Right lung (tissue), 5 donors: ENCODE results near the gene IL25. TPM values are rescaled to one million over a fixed set of nuclear protein-coding genes. Genes with fewer than 3 reads are reported as not detected.
"Not testable (repeated sequence)": the region's sequence is repeated elsewhere in the genome, so short reads cannot be mapped to it uniquely, and the experiment has no call there.

Source experiments
- DNase-seq, 2 donors: peaks; one replicate each; pipeline ENCODE4 v3.0.0-alpha.2; 2013
- polyA plus RNA-seq, 5 donors: library from polyadenylated mRNA; unstranded; fragments of 120-200 nt; gene quantifications; one replicate each; pipeline versions ENCODE4 v1.2.1 to v1.2.3, GENCODE V29; 2013; ENCODE audit warnings: inconsistent platforms in 1 of 5, low replicate concordance in 1 of 5; ENCODE audit not compliant: insufficient read length in 5 of 5, insufficient read depth in 1 of 5

IL25 gene
- polyA plus RNA-seq, 5 donors: not detected

DNA sequence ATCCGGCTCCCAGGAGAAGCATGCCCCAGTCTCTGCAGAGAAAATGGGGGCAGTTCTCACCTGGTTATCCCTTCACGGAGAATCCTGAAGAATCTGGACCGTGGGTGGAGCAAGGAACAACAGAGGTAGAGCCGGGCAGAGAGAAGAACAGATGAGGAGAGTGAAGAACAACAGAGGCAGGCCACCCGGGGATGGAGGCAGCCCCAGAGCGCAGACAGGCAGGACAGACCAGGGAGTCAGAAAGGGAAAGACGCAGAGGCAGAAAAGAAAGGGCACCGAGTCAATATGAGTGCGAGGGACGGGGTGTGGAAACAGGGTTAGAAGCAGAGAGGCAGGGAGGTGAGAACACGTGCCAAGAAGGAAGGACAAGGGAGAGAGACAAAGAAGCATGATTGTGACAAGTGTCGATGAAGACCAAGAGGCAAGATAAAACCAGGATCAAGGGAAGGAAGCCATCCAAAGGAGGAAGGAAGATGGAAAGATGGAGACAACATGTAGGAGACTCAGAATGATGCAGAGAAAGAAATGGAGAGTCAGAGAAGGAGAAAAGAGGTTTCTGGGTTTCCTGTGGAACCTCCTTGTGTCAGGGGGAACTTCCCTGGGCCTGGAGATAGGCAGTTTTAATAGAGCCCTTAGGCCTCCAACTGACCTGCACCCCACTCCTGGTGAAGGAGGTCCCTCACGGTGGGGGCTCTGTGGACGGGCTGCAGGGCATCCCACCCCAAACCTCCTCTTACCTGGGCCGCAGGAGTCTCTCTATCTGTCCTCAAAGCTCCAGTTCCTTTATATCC, 35.1 kb downstream of the IL25 start, which contains the start of gene MYH6:
TSS of gene MYH6 (minus strand) at position 758 of the 791 bp plus-strand sequence. CDS start 1,050 bp downstream, outside the sequence.
- DNase-seq: no peak

DNA sequence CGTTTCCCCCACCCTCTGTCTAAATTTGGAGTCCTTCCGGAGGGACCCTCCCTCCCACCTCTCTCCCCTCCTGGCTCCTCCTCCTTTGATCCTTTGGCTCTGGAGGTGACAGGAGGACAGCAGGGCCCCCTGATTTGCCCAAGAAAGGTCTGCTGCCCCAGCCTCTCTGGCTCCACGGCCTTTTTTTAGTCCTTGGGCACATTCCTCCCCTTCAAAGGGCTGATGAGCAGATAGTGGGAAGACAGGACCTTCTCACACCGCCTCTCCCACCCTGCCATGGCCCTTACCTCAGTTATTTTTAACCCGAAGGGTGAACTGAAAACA, 35.7 kb downstream of the IL25 start:
- no peak for DNase-seq

DNA sequence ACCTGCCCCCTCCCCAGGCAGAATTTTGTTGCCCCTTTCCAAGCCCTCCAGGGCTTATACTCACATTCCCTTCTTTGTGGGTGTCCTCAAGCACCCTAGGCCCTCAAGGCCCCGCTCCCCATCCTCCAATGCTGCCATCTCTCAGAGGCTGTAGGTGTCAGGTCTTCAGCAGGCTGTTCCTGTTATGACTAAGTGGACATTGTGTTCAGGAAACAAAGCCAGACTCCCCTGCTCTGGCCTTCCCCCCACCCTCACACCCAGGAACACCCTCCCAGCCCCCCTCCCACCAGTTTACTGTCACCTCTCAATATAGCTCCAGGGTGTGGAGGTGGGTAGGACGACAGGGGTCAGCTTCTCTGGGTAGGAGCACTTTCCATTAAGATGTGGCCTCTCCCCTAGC, 36.9 kb downstream of the IL25 start:
- DNase-seq: no peak

DNA sequence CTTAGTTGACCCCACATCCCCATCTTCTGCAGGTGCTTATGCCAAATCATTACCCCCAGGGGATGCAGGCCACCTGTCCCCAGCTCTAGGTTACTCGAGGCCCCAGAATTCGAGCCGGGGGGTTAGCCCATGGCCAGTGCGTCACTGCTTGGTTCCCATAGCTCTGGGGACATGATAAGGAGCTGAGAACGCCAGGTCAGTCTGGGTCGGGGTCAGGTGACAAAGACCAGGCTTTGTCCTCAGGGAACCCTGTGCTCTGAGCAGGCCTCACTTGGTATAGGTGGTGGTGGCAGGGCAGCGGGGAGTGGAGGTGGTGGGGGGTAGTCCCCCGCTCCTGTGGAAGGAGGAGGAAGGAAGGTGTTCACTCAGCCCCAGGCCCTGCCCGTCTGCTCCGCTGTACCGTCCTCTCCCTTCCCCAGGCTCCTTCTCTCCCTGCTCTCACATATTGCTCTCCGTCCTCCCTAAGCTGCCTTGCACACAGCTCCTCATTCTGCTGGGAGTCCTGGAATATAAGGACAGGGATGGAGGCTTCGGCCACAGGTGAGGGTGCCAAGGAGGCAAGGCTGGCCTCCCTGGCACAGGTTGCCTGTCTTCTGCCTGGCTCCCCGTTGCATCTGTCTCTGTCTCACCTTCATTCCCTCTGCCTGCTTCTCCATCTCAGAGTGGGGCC, 37.5 kb downstream of the IL25 start:
- no peak for DNase-seq

DNA sequence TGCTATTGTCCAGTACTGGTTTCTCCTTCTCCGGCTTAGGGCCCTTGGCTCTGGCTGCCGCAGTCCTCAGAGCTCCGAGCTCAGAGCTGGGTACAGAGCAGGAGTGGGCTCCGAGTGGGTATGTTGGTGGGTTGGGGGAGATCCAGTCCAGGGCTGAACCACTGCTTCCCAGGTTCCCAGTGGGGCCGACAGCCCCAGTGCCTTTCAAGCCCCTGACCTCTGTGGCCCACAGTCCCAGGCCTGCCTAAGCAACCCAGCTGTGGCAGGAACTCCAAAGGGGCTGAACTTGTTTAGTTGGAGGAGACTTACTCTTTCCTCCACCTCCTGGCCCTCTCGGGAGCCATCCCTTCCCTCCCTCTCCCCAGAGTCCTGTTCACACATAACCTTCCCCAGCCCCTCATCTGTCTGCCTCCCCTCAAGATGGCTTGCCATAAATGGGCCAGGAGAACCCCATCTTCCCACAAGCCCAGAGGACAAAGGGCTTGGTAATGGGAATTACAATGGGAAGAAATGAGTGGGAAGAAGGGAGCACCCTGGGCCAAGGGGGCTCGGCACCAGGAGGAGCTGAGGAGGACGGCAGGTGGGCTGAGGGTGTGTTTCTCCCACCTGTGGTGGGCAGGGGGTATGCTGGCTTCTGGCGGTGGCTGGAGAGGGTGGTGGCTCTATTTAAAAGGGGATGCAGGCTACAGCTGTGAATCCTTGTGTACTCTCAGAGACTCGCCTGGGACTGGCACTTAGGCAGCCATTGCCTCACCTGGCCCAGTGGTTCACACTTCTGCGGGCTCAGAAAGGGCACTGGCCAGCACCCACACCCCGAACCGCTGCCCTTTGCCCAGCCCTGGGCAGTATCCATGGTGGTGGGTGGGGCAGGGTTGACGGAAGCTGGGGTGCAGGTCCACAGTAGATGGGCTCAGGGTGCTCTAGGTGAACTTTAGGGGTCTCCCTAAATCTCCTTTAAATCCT, 39.2 kb downstream of the IL25 start:
- DNase-seq: no peak

DNA sequence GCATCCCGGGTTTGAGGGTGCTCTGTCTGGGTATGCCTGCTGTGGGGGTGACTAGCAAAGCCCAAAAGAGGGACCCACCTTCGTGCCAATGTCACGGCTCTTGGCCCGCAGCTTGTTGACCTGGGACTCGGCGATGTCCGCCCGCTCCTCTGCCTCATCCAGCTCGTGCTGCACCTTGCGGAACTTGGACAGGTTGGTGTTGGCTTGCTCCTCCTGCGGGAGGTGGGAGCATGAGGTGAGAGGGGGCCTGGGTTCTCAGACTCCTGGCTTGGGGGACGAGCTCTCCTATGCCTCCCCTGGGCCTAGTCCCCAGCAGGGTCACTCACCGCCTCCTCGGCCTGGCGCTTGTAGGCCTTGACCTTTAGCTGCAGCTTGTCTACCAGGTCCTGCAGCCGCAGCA, 41.1 kb downstream of the IL25 start:
- no peak for DNase-seq

DNA sequence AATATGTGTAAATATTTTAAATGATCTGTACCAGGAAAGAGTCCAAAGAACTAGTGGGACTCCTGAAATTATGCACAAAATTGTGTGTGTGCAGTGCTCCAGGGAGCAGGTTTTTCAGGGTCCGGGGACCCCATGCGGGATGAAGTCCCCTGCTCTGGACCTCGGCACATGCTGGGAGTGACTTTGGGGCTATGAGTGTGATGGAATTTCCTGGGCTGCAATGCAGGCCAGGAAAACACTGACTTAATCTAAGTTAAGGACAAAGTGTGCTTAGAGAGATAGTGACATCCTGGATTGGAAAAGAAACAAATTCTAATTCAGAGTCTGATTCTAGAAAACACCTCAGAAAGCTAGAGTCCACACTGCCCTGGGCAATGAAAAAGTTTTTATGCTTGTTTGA, 41.6 kb downstream of the IL25 start:
- no peak for DNase-seq

DNA sequence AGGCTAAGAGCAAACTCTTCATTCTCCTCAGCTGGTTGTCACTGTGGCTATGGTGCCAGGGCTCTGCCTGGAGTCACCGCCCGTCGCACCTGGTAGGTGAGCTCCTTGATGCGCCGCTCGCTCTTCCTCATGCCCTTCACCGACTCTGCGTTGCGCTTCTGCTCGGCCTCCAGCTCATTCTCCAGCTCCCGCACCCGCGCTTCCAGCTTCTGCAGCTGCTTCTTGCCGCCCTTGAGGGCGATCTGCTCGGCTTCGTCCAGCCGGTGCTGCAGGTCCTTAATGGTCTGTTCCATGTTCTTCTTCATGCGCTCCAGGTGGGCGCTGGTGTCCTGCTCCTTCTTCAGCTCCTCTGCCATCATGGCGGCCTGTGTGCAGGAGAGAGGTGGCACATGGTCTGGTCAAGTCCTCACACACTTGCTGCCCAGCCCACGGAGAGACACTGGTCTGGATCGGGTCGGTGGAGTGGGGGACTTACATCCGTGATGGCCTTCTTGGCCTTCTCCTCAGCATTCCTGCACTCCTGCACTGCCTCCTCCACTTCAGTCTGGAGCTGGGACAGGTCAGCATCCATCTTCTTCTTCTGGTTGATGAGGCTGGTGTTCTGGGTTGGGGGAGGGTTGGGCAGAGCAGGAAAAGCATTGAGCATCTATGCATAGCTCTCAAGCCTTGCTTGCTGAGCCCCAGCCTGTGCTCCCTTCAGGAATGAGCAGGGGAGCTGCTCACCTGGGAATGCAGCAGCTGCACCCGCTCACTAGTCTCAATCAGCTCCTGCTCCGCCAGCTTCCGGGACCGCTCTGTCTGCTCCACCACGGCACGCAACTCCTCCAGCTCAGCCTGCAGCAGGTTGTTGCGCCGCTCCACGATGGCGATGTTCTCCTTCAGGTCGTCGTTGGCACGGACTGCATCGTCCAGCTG, 42.6 kb downstream of the IL25 start:
- no peak for DNase-seq

DNA sequence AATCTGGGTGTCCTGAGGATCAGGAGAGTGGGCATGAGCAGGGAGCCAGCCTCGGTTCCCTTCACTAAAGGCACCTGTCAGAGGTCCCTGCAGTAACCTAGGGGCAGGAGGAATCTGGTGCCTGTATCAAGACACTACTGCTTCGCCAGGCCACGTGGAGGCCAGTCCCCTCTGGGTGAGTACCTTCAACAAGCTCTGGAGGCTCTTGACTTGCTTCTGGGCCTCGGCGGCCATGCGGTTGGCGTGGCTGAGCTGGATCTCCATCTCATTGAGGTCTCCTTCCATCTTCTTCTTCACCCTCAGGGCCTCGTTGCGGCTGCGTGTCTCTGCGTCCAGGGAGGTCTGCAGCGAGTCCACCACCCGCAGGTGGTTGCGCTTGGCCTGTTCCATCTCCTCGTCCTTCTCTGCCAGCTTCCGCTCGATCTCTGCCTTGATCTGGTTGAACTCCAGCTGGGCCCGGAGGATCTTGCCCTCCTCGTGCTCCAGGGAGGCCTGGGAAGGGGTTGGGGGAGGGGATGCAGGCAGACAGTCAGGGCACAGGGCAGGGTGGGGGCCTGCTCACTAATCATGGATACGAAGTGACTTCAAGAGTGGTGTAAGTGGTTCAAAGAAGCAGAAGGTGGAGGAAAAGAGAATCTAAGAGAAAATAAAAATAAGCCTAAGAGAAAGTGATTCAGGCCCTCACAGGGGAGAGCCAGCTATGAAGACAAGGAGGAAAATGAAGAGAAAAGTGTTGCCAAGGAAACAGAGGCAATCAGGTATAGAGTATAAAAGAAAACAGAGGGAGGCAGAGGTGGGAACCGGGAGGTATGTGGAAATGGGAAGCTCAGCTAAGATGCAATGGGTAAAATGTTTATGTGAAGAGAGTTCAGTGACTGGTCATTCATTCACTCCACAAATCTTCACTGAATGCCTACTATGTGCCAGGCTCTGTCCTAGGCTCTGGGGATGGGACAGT, 43.5 kb downstream of the IL25 start:
- no peak for DNase-seq

DNA sequence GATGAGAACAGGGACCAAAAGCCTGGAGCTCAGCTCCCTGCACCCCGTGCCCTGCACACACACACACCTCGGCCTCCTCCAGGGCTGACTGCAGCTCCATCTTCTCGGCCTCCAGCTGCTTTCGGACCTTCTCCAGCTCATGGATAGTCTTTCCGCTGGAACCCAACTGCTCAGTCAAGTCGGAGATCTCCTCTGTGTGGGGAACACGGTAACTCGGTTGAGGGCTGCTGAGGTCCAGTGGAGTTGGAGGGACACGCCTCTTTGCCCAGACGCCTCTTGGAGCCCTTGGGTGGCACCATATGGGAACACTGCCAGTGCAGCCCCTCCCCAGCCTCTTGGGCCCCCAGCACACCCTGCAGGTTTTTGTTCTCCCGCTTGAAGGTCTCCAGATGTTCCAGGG, 44.2 kb downstream of the IL25 start:
- no peak for DNase-seq

DNA sequence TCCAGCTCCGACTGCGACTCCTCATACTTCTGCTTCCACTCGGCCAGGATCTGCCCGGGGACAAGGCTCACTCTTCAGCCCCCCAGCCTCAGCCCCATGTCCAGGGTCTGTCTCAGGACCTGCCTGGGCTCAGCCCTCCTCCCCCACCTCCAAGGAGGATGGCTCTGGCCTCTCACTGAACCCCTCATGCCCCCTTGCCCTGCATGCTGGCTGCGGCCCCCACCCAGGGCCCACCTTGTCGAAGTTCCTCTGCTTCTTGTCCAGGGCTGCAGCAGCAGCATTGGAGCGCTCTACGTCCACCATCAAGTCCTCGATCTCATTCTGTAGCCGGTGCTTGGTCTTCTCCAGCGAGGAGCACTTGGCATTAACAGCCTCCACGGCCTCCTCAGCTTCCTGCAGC, 44.7 kb downstream of the IL25 start:
- DNase-seq: not testable (repeated sequence)

DNA sequence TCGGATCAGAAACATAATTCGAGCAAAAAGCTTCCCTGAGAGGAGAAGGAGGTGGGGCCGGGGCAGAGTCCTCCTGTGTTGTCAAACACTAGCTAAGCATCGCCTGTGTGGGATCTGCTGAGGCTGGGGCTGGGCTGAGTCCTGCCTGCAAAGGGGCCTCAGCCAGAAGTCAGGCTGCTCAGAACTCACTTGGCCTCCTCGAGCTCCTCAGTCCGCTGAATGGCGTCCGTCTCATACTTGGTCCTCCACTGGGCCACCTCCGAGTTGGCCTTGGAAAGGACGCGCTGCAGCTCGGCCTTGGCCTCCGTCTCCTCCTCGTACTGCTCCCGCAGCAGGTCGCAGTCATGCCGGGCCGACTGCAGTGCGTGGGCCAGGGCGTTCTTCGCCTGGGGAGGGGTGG, 45.4 kb downstream of the IL25 start:
- no peak for DNase-seq

DNA sequence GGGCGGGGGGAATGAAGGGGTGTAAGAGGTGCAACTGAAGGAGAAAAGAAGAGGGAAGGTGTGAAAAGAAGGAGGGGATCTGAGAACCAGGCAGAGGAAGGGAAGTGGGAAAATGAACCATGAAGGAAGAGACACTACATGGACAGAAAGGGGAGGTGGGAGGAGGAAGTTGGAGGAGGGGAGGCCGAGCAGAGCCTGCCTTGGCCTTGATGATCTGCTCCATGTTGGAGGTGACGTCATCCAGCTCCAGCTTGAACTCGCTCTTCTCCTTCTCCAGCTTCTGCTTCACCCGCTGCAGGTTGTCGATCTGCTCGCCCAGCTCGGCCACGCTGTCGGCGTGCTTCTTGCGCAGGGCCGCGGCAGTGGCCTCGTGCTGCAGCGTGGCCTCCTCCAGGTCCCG, 47.0 kb downstream of the IL25 start:
- DNase-seq: not testable (repeated sequence)

DNA sequence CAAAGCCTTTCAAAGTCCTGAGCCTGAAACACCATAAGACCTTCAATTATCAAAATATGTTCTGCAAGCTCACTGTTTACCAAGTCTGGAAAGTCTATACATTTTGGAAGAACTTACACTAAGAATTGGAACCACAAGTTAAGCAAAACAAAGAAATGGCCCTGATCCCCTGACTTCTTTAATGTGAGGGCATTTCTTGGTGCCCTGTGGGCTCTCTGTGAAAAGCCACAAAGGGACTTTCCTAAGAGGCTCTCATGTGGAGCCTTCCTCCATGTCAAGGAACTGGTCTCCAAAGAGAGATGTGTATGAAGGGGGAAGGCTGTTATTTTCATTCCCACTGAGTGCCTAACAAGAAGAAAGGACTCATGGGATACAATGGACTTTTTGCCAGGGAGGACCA, 49.0 kb downstream of the IL25 start:
- no peak for DNase-seq

DNA sequence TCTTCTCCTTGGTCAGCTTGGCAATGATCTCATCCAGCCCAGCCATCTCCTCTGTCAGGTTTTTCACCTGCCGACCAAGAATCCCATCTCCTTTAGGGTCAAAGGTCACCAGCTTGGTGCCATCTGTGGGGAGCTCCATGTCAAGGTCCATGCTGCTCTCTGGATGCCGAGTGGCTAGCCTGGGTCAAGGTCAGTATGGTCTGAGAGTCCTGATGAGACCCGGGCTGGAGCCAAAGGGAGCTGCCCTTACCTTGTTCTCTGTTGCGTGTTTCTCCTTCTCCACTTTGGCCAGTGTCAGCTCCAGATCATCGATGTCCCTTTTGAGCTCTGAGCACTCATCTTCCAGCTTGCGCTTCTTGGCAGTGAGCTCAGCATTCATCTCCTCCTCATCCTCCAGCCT, 51.0 kb downstream of the IL25 start:
- no peak for DNase-seq

DNA sequence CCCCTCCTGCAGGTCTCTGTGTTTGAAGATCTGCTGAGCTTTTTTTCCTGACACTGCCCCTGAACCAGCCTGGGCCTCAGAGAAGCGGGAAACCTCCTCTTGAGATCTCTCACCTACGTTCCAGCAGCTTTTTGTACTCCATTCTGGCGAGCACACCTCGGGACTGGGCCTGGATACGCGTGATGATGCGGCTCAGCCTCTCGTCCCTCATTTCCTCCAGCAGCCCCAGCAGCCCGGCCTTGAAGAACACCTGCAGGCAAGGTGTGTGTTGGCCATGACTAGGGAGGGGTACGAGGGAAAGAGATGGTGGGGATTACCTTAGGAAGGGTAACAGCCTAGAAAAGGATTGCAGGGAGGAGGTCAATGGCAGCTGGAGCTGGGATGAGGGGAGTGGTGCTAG, 52.6 kb downstream of the IL25 start:
- no peak for DNase-seq

DNA sequence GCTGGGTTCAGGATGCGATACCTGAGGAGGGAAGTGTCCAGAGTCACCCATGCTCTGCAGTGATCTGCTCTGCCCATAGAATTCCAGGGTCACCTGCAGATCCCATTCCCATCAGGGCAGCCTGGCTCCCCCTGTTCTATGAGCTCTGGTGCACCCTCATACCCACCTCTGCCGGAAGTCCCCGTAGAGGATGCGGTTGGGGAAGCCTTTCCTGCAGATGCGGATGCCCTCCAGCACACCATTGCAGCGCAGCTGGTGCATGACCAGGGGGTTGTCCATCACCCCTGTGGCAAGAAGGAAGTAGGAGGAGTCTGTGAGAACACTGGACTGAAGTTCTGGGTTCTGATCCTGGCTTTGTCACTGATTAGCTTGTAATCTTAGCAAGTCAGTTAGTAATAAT, 53.2 kb downstream of the IL25 start:
- not testable (repeated sequence) for DNase-seq
